Neural progenitor cell (in vitro differentiated cells): ENCODE results near the gene LEFTY1. TPM values are rescaled to one million over a fixed set of nuclear protein-coding genes. Genes with fewer than 3 reads are reported as not detected.

ENCODE experiments used
- DNase-seq: peaks from one replicate; pipeline ENCODE4 v3.0.0-alpha.2; 2016; ENCODE audit warnings: low spot score
- H2AFZ ChIP-seq: fragments of 200-600 bp; sonication (generic); replicated peaks from 2 replicates; pipeline ENCODE4 v1.6.1; 2016; ENCODE audit warnings: antibody characterized with exemption
- H3F3A ChIP-seq: fragments of 200-600 bp; sonication (generic); 2 replicates; pipeline ENCODE4 v1.6.1; 2016; ENCODE audit warnings: antibody characterized with exemption, low read depth
- H3K27ac ChIP-seq: fragments of 200-600 bp; sonication (generic); 2 replicates; pipeline ENCODE4 v1.5.1; 2016; ENCODE audit warnings: mild to moderate bottlenecking
- H3K27me3 ChIP-seq: fragments of 200-600 bp; sonication (generic); 2 replicates; pipeline ENCODE4 v1.6.1; 2016; ENCODE audit warnings: mild to moderate bottlenecking, moderate library complexity
- H3K36me3 ChIP-seq: fragments of 200-600 bp; sonication (generic); 2 replicates; pipeline ENCODE4 v1.5.1; 2016
- H3K4me1 ChIP-seq: fragments of 200-600 bp; sonication (generic); 2 replicates; pipeline ENCODE4 v1.6.1; 2016; ENCODE audit warnings: mixed run types
- H3K4me2 ChIP-seq: fragments of 200-600 bp; sonication (generic); 2 replicates; pipeline ENCODE4 v1.6.1; 2016
- H3K4me3 ChIP-seq: fragments of 200-600 bp; sonication (generic); 2 replicates; pipeline ENCODE4 v1.5.1; 2016
- H3K79me2 ChIP-seq: fragments of 200-600 bp; sonication (generic); 2 replicates; pipeline ENCODE4 v1.6.1; 2016; ENCODE audit warnings: low read depth
- H3K9ac ChIP-seq: fragments of 200-600 bp; sonication (generic); 2 replicates; pipeline ENCODE4 v1.6.1; 2016
- H3K9me3 ChIP-seq: fragments of 200-600 bp; sonication (generic); 2 replicates; pipeline ENCODE4 v1.5.1; 2016; ENCODE audit warnings: low read depth
- H4K20me1 ChIP-seq: fragments of 200-600 bp; sonication (generic); 2 replicates; pipeline ENCODE4 v1.6.1; 2016; ENCODE audit warnings: low read depth
- H3K27ac Mint-ChIP-seq: 3 replicates; pipeline ENCODE4 v1.8.0; 2021; ENCODE audit warnings: mixed read lengths
- H3K27me3 Mint-ChIP-seq: 2 replicates; pipeline ENCODE4 v1.8.0; 2022; ENCODE audit warnings: low read depth, mild to moderate bottlenecking, inconsistent platforms, moderate library complexity, mixed read lengths; ENCODE audit not compliant: insufficient read depth
- H3K36me3 Mint-ChIP-seq: 3 replicates; pipeline ENCODE4 v1.8.0; 2021; ENCODE audit warnings: mixed read lengths
- H3K4me1 Mint-ChIP-seq: 3 replicates; pipeline ENCODE4 v1.8.0; 2021; ENCODE audit warnings: mixed read lengths
- H3K4me3 Mint-ChIP-seq: 3 replicates; pipeline ENCODE4 v1.8.0; 2021; ENCODE audit warnings: mild to moderate bottlenecking, moderate library complexity, mixed read lengths
- H3K9me3 Mint-ChIP-seq: 3 replicates; pipeline ENCODE4 v1.8.0; 2020; ENCODE audit warnings: mixed read lengths
- CTCF ChIP-seq: fragments of 200-600 bp; sonication (generic); IDR thresholded peaks from 2 replicates; pipeline ENCODE4 v1.5.1; 2017; ENCODE audit warnings: antibody characterized with exemption, mild to moderate bottlenecking
- EZH2 ChIP-seq: fragments of 200-600 bp; sonication (generic); IDR thresholded peaks from 2 replicates; pipeline ENCODE4 v1.6.1; 2017; ENCODE audit warnings: antibody characterized with exemption, mild to moderate bottlenecking, moderate library complexity
- EZH2phosphoT487 ChIP-seq: fragments of 200-600 bp; sonication (generic); IDR thresholded peaks from 2 replicates; pipeline ENCODE4 v1.6.1; 2017; ENCODE audit warnings: antibody characterized with exemption
- total RNA-seq: library from RNA; depleted of rRNA; stranded (reverse); fragments of >200 nt; gene quantifications from 2 replicates; pipeline ENCODE4 v1.2.3, GENCODE V29; 2015; ENCODE audit warnings: low replicate concordance

The LEFTY1 gene
- total RNA-seq, 1 donor from 2014 or later = not detected

DNA sequence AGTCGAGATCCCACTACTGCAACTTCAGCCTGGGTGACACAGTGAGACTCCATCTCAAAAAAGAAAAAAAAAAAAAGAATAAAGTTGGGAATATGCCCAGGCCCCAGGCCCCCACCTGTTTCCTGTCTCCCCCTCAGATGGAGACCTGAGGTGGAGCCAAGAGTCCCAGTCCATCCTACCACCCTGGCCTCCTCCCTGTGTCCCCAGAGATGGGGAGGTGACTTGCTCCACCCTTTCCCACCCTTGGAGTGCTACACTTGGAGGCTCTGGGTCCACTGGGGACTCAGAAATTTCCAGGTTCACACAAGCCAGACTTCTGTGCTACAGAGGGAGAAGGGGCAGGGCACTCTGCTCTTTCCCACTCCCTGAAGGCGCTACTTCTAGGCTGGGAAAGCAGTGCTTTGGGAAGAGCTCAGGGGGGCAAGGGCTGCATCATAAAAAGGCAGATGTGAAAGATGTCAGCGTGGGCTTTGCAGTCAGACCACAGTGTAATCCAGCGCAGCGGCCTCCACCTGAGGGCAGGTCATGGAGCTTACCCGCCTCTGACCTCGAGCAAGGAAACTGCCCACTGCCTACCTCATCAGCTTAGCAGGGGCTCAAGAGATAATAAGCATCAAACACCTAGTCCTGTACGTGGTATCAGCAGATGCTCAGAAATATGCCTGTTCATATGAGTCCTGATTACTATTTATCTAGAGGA is 20.2 kb downstream of the LEFTY1 start:
- H3K27me3 Mint-ChIP-seq = no peaks in the 10 kb centered on the region
- Histone ChIP-seq H3K4me2 (no peak overlapping the region), H3K27ac (no peak overlapping the region), H3K9me3 (no peaks in the 10 kb centered on the region), H3K27me3 (no peaks in the 10 kb centered on the region), H3K4me3 (no peak overlapping the region), H3K9ac (no peak overlapping the region), H3F3A (no peaks in the 10 kb centered on the region), H3K36me3 (no peaks in the 10 kb centered on the region), H3K4me1 (no peaks in the 10 kb centered on the region), H2AFZ (no peak overlapping the region), H3K79me2 (no peaks in the 10 kb centered on the region), H4K20me1 (no peaks in the 10 kb centered on the region)
- H3K9me3 Mint-ChIP-seq = no peaks in the 10 kb centered on the region
- peaks cover 2% of the 10 kb centered on the region for H3K4me1 Mint-ChIP-seq
- no peak overlapping the region for H3K27ac Mint-ChIP-seq
- TF ChIP-seq CTCF = no peak
- TF ChIP-seq EZH2 = no peak
- TF ChIP-seq EZH2phosphoT487 = no peak
- no peak overlapping the region for H3K4me3 Mint-ChIP-seq
- H3K36me3 Mint-ChIP-seq = peaks cover 3% of the 10 kb centered on the region
- no peak for DNase-seq

- no peak overlapping the region for H3K4me3 Mint-ChIP-seq
Measured at GRCh38 chr1:225866981-225867380, 22.0 kb downstream of the LEFTY1 start.

DNA sequence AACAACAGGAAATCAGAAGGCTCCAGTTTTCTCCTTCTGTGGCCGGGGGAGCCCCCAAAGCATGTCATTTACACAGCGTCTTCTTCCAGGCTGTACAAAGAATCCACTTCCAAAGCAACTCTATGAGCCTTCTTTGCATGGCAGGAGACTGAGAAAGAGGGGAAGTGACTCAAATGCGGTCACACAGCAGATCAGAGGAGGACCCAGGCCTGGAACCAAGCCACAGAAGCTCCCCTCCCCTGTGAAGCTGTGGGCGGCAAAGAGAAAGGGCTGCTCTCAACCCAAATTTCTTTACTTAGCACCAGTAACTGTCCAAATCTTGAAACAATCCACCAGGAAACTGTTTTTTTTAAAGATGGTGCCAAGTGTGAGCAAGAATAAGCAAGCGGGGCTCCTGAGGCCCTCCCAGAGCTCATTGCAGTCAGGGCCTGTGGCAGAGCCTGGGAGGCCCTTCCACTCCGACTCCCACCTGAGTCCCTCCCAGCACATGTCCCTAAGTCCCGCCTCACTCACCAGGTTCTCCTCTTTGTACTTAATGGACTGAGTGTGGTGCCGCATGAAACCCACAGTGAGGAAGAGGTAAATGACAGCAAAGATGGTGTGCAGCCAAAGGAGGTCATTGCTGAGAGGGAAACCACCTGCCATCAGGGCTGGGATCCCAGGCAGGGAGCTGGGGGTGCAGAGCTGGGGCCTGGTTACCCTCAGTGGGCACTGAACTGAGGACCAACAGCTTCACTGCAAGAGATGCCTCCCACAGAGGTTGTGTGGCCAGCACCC is 22.7 kb downstream of the LEFTY1 start:
- no peak for DNase-seq
- Mint-ChIP-seq H3K9me3 (no peaks in the 10 kb centered on the region), H3K27me3 (peaks cover 2% of the 10 kb centered on the region), H3K4me1 (peaks cover 2% of the 10 kb centered on the region), H3K27ac (no peak overlapping the region), H3K4me3 (no peak overlapping the region), H3K36me3 (peaks cover 2% of the 10 kb centered on the region)
- H4K20me1 ChIP-seq = no peaks in the 10 kb centered on the region
- H3K4me2 ChIP-seq = no peak overlapping the region
- no peaks in the 10 kb centered on the region for H3K4me1 ChIP-seq
- H3K4me3 ChIP-seq = no peak overlapping the region
- no peak overlapping the region for H2AFZ ChIP-seq
- no peaks in the 10 kb centered on the region for H3K9me3 ChIP-seq
- H3K9ac ChIP-seq = no peak overlapping the region
- no peak for TF ChIP-seq EZH2
- TF ChIP-seq EZH2phosphoT487 = no peak
- H3K36me3 ChIP-seq = no peaks in the 10 kb centered on the region
- H3K79me2 ChIP-seq = no peaks in the 10 kb centered on the region
- no peaks in the 10 kb centered on the region for H3F3A ChIP-seq
- no peaks in the 10 kb centered on the region for H3K27me3 ChIP-seq
- H3K27ac ChIP-seq = no peak overlapping the region

More at GRCh38 chr1:225866981-225867380, 22.0 kb downstream of the LEFTY1 start:
- Histone ChIP-seq H3F3A (no peaks in the 10 kb centered on the region), H3K79me2 (no peaks in the 10 kb centered on the region), H2AFZ (no peak overlapping the region), H3K27ac (no peak overlapping the region), H3K4me3 (no peak overlapping the region), H3K4me2 (no peak overlapping the region), H3K9ac (no peak overlapping the region), H4K20me1 (no peaks in the 10 kb centered on the region), H3K9me3 (no peaks in the 10 kb centered on the region), H3K36me3 (no peaks in the 10 kb centered on the region), H3K27me3 (no peaks in the 10 kb centered on the region), H3K4me1 (no peaks in the 10 kb centered on the region)
- no peaks in the 10 kb centered on the region for H3K9me3 Mint-ChIP-seq
- H3K27ac Mint-ChIP-seq = no peak overlapping the region
- DNase-seq = no peak
- H3K36me3 Mint-ChIP-seq = peaks cover 2% of the 10 kb centered on the region
- TF ChIP-seq EZH2phosphoT487 (no peak), CTCF (no peak), EZH2 (no peak)
- peaks cover 2% of the 10 kb centered on the region for H3K27me3 Mint-ChIP-seq
- peaks cover 2% of the 10 kb centered on the region for H3K4me1 Mint-ChIP-seq

- Mint-ChIP-seq H3K4me3 (no peak overlapping the region), H3K36me3 (no peaks in the 10 kb centered on the region), H3K4me1 (no peaks in the 10 kb centered on the region), H3K27ac (no peak overlapping the region), H3K27me3 (peaks cover 2% of the 10 kb centered on the region), H3K9me3 (no peaks in the 10 kb centered on the region)
- Histone ChIP-seq H3K4me2 (no peak overlapping the region), H4K20me1 (no peaks in the 10 kb centered on the region), H3K4me1 (no peaks in the 10 kb centered on the region), H3K9ac (no peak overlapping the region), H3F3A (no peaks in the 10 kb centered on the region), H3K9me3 (no peaks in the 10 kb centered on the region), H3K27ac (no peak overlapping the region), H3K4me3 (no peak overlapping the region), H3K79me2 (no peaks in the 10 kb centered on the region), H3K27me3 (no peaks in the 10 kb centered on the region), H3K36me3 (no peaks in the 10 kb centered on the region), H2AFZ (no peak overlapping the region)
- DNase-seq = no peak
- TF ChIP-seq EZH2 (no peak), EZH2phosphoT487 (no peak), CTCF (no peak)
Measured at GRCh38 chr1:225865514-225865913, 23.4 kb downstream of the LEFTY1 start.
